Suprapubic skin (tissue), 4 donors: ENCODE measurements around the gene SZT2. TPM values are rescaled to one million over a fixed set of nuclear protein-coding genes. Genes with fewer than 3 reads are reported as not detected.

Experiments used
- DNase-seq, 2 donors: peaks; one replicate each; pipeline ENCODE4 v3.0.0-alpha.2; 2019; ENCODE audit warnings: low spot score in 2 of 2
- H3K27ac ChIP-seq: fragments of 200-600 bp; sonication (generic); one replicate; pipeline ENCODE4 v1.5.1; 2019
- H3K27me3 ChIP-seq: fragments of 200-600 bp; sonication (generic); one replicate; pipeline ENCODE4 v1.5.1; 2019
- H3K36me3 ChIP-seq: fragments of 200-600 bp; sonication (generic); one replicate; pipeline ENCODE4 v1.5.1; 2019
- H3K4me1 ChIP-seq: fragments of 200-600 bp; sonication (generic); one replicate; pipeline ENCODE4 v1.5.1; 2019
- H3K4me3 ChIP-seq: fragments of 200-600 bp; sonication (generic); one replicate; pipeline ENCODE4 v1.5.1; 2019; ENCODE audit warnings: mild to moderate bottlenecking
- H3K9me3 ChIP-seq: fragments of 200-600 bp; sonication (generic); one replicate; pipeline ENCODE4 v1.5.1; 2019
- EP300 ChIP-seq: sonication (generic); formaldehyde crosslinking; IDR thresholded peaks from one replicate; pipeline ENCODE4 v1.6.1; 2017; ENCODE audit warnings: antibody characterized with exemption
- POLR2A ChIP-seq, 2 donors: fragments of 450-650 bp; IDR thresholded peaks; one replicate each; pipeline ENCODE4 v1.6.1; 2017; ENCODE audit warnings: antibody characterized with exemption in 2 of 2, mild to moderate bottlenecking in 2 of 2, moderate library complexity in 2 of 2
- POLR2AphosphoS5 ChIP-seq, 3 donors: sonication (generic); formaldehyde crosslinking; IDR thresholded peaks; one replicate each; pipeline ENCODE4 v1.6.1; 2017; ENCODE audit warnings: antibody characterized with exemption in 3 of 3
- WGBS: methylation state at CpG from one replicate; pipeline ENCODE4 v1.1.5; 2018; 5-methylcytosine and 5-hydroxymethylcytosine counted together
- total RNA-seq, 4 donors: library from RNA; depleted of rRNA; stranded (reverse); fragments of >200 nt; gene quantifications; one replicate each; pipeline ENCODE4 v1.1.0, GENCODE V29; 2016
- TF ChIP-seq, protein P1 (sequence below), 2 donors: fragments of 200-600 bp in 1 of 2; fragments of 450-650 bp in 1 of 2; sonication (generic) in 1 of 2; IDR thresholded peaks; one replicate each; pipeline ENCODE4 v1.5.1; 2016 to 2019; ENCODE audit warnings: antibody characterized with exemption in 2 of 2, mild to moderate bottlenecking in 1 of 2, moderate library complexity in 1 of 2

Gene SZT2
- total RNA-seq, 4 donors from 2014 or later, result 44.2 to 132 (median 65.5) TPM

GRCh38 chr1:43357251-43357650 lies 32.4 kb upstream of the SZT2 start:
- H3K27me3 ChIP-seq, result no peaks in the 10 kb centered on the region
- H3K27ac ChIP-seq, result no peak overlapping the region
- no peak overlapping the region for H3K4me3 ChIP-seq
- DNase-seq, result no peak
- WGBS, result 93% methylated on average over 4 of the region's 4 CpGs
- H3K36me3 ChIP-seq, result peaks cover 19% of the 10 kb centered on the region
- H3K4me1 ChIP-seq, result peaks cover 14% of the 10 kb centered on the region
- TF ChIP-seq POLR2A (IDR thresholded peaks at IDR 0.05), result no peak
- no peak for TF ChIP-seq EP300
- TF ChIP-seq, protein P1, sequence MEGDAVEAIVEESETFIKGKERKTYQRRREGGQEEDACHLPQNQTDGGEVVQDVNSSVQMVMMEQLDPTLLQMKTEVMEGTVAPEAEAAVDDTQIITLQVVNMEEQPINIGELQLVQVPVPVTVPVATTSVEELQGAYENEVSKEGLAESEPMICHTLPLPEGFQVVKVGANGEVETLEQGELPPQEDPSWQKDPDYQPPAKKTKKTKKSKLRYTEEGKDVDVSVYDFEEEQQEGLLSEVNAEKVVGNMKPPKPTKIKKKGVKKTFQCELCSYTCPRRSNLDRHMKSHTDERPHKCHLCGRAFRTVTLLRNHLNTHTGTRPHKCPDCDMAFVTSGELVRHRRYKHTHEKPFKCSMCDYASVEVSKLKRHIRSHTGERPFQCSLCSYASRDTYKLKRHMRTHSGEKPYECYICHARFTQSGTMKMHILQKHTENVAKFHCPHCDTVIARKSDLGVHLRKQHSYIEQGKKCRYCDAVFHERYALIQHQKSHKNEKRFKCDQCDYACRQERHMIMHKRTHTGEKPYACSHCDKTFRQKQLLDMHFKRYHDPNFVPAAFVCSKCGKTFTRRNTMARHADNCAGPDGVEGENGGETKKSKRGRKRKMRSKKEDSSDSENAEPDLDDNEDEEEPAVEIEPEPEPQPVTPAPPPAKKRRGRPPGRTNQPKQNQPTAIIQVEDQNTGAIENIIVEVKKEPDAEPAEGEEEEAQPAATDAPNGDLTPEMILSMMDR (IDR thresholded peaks at IDR 0.05), result no peak
- TF ChIP-seq POLR2AphosphoS5 (IDR thresholded peaks at IDR 0.05), result no peak
- H3K9me3 ChIP-seq, result no peaks in the 10 kb centered on the region

GRCh38 chr1:43358121-43358745 lies 31.5 kb upstream of the SZT2 start:
- Histone ChIP-seq H3K9me3 (no peaks in the 10 kb centered on the region), H3K27ac (peak overlapping the region; percentile 85), H3K36me3 (peaks cover 29% of the 10 kb centered on the region), H3K4me3 (peak overlapping the region; percentile 51), H3K27me3 (no peaks in the 10 kb centered on the region), H3K4me1 (peaks cover 14% of the 10 kb centered on the region)
- 1% methylated on average over 30 of the region's 33 CpGs for WGBS
- DNase-seq, result no peak
- TF ChIP-seq POLR2AphosphoS5 (IDR thresholded peaks at IDR 0.05) (peak in 1 of 3 donors; percentile 15), POLR2A (IDR thresholded peaks at IDR 0.05) (peak in 1 of 2 donors; percentile 14), EP300 (no peak)
- TF ChIP-seq, protein P1 (IDR thresholded peaks at IDR 0.05), result no peak

DNA sequence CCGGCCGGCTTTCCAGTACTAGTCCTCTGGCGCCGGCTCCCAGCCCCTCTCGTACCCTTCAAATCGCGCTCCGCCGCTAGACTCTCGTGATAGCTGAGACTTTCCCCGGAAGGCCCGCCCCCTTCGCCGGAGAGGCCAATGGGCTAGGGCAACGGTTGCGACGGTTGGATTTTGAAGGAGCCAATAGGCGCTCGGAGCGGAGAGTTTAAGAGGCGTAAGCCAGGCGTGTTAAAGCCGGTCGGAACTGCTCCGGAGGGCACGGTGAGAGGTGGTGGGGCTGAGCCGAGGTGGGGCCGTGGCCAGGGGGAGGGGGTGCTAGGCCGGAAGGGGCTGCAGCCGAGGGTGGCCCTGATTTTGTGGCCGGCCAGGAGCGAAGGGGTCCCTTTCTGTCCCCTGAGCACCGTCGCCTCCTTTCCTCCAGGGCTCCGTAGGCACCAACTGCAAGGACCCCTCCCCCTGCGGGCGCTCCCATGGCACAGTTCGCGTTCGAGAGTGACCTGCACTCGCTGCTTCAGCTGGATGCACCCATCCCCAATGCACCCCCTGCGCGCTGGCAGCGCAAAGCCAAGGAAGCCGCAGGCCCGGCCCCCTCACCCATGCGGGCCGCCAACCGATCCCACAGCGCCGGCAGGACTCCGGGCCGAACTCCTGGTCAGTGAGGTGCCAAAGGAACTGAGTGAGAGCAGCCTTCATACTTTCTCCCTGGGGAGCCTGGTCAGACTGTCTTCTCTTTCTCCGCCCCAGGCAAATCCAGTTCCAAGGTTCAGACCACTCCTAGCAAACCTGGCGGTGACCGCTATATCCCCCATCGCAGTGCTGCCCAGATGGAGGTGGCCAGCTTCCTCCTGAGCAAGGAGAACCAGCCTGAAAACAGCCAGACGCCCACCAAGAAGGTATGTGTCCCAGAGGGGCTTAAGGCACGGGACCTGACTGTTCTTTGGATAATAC lies 30.7 kb upstream of the SZT2 start, which contains the start of gene CDC20:
TSS of gene CDC20 (plus strand) at position 236 of the 948 bp plus-strand sequence. CDS start at position 471, 235 bp downstream.
- Histone ChIP-seq H3K4me3 (peak within 1 kb of the TSS; percentile 51), H3K27me3 (no peaks in the 10 kb centered on the region), H3K36me3 (peaks cover 37% of the 10 kb centered on the region), H3K9me3 (no peaks in the 10 kb centered on the region), H3K27ac (peak within 1 kb of the TSS; percentile 85), H3K4me1 (peaks cover 14% of the 10 kb centered on the region)
- WGBS, result 8% methylated on average over 19 of the region's 59 CpGs
- DNase-seq, result peak; percentile 100
- TF ChIP-seq POLR2A (IDR thresholded peaks at IDR 0.05), result no peak
- TF ChIP-seq, protein P1 (IDR thresholded peaks at IDR 0.05), result no peak
- no peak for TF ChIP-seq POLR2AphosphoS5 (IDR thresholded peaks at IDR 0.05)
- no peak for TF ChIP-seq EP300

GRCh38 chr1:43359696-43360095 lies 30.0 kb upstream of the SZT2 start:
- 40% methylated on average over 10 of the region's 11 CpGs for WGBS

More at GRCh38 chr1:43359696-43360095, 30.0 kb upstream of the SZT2 start:
- Histone ChIP-seq H3K4me1 (peaks cover 14% of the 10 kb centered on the region), H3K4me3 (peak overlapping the region; percentile 51), H3K36me3 (peaks cover 44% of the 10 kb centered on the region), H3K9me3 (no peaks in the 10 kb centered on the region), H3K27me3 (no peaks in the 10 kb centered on the region), H3K27ac (no peak overlapping the region)
- no peak for DNase-seq
- TF ChIP-seq EP300 (no peak), POLR2AphosphoS5 (IDR thresholded peaks at IDR 0.05) (no peak)
- TF ChIP-seq, protein P1 (IDR thresholded peaks at IDR 0.05), result no peak
